ENCODE results near the gene TRAF4. TPM values are rescaled to one million over a fixed set of nuclear protein-coding genes. Genes with fewer than 3 reads are reported as not detected.

TRAF4 gene
- total RNA-seq, 1 donor, result 42.3 TPM

DNA sequence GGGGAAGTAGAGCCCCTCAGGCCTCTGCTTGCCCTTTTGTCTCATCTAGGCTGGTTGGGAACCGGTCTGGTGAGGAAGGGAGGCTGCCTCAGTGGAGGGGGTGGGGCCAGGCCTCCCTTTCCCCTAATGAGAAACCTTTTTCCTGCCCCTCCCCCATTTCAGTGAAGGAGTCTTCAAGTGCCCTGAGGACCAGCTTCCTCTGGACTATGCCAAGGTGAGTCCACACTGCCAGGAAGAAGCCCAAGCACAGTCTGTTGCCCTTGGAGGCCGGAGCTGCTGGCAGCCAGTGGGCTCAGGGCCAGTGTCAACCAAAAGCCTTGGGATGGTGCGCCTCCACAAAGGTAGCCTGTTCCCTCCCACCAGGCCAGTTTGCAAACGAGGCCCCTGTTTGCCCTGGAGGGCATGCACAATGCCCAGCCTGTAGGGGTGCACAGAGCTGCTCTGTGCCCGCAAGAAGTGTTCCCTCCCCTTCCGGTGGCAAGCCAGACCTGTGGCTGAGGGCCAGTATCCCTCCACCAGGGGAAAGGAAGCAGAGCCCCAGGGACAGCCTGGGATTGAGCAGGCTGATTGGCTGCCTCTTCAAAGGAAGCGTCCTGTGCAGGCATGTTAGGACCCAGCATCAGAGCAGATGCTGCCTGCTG lies 3.4 kb downstream of the TRAF4 start:
- DNase-seq (ENCODE audit: low read depth in 2 of 3, low spot score in 2 of 3), result no peak

DNA sequence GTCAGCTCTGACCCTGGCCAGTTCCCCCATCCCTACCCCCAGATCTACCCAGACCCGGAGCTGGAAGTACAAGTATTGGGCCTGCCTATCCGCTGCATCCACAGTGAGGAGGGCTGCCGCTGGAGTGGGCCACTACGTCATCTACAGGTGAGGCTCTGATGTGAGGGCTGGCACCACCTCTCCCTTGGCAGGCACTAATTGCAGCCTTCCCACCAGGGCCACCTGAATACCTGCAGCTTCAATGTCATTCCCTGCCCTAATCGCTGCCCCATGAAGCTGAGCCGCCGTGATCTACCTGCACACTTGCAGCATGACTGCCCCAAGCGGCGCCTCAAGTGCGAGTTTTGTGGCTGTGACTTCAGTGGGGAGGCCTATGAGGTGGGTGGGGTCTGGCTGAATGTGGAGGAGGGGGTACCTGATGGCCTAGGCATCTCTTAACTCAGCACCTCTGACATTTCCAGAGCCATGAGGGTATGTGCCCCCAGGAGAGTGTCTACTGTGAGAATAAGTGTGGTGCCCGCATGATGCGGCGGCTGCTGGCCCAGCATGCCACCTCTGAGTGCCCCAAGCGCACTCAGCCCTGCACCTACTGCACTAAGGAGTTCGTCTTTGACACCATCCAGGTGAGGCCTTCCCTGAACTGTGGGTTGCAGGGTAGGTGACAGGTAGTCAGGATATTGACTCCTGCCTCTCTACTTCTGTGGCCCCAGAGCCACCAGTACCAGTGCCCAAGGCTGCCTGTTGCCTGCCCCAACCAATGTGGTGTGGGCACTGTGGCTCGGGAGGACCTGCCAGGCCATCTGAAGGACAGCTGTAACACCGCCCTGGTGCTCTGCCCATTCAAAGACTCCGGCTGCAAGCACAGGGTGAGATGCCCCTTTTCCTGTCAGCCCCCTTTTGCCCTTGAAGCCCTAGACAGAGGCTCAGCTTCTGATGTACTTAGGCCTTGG lies 4.3 kb downstream of the TRAF4 start:
- no peak for DNase-seq (ENCODE audit: low read depth in 2 of 3, low spot score in 2 of 3)

DNA sequence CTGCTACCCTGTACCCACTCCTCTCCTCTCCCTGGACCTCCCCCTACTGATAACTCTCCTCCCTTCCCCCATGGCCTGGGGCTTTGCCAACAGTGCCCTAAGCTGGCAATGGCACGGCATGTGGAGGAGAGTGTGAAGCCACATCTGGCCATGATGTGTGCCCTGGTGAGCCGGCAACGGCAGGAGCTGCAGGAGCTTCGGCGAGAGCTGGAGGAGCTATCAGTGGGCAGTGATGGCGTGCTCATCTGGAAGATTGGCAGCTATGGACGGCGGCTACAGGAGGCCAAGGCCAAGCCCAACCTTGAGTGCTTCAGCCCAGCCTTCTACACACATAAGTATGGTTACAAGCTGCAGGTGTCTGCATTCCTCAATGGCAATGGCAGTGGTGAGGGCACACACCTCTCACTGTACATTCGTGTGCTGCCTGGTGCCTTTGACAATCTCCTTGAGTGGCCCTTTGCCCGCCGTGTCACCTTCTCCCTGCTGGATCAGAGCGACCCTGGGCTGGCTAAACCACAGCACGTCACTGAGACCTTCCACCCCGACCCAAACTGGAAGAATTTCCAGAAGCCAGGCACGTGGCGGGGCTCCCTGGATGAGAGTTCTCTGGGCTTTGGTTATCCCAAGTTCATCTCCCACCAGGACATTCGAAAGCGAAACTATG lies 5.2 kb downstream of the TRAF4 start:
- no peak for DNase-seq (ENCODE audit: low read depth in 2 of 3, low spot score in 2 of 3)

DNA sequence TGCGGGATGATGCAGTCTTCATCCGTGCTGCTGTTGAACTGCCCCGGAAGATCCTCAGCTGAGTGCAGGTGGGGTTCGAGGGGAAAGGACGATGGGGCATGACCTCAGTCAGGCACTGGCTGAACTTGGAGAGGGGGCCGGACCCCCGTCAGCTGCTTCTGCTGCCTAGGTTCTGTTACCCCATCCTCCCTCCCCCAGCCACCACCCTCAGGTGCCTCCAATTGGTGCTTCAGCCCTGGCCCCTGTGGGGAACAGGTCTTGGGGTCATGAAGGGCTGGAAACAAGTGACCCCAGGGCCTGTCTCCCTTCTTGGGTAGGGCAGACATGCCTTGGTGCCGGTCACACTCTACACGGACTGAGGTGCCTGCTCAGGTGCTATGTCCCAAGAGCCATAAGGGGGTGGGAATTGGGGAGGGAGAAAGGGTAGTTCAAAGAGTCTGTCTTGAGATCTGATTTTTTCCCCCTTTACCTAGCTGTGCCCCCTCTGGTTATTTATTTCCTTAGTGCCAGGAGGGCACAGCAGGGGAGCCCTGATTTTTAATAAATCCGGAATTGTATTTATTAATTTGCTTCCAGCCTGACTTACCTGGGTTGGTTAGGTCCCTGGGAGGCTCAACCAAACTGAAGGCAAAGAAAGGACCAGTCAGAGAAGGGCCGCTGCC lies 5.8 kb downstream of the TRAF4 start:
- DNase-seq (ENCODE audit: low read depth in 2 of 3, low spot score in 2 of 3), result no peak

DNA sequence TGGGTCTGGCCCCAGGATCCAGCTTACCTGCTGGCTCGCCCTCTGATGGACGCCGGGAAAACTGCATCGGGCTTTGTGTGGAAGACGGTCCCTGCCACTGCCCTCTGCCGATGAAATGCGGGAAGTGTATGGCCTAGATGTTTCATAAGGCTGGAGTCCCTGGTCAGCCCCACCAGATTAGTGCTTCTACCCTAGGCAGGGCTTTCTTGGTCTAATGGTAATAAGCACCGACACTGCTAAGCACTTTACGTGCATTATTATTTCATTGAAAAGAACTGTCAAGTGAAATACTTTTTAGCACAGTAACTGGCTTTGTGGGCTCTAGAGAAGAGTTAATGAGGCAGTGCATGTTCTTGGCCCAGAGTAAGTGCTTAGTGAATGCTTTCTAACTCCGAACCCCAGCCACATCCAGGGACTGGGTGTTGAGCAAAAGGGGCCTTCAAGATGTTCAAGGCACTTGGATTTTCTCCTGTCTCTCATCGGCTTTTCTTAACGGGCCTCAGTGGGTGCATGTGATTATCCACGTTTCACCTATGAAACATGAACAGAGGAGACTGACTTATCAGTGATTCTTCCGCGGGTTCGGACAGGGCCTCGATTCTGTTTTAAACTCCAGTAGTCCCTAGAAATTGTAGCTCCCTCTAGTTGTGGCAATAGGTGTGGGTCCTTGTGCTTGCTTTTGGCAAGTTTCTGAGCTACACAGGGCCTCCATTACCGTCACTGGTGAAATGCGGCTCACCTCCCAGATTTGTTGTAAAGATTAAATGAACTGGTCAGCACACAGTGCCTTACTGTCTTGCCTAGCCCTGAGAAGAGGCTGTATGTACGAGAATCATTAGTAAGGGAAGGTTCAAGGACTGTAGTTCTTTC lies 6.6 kb downstream of the TRAF4 start:
- DNase-seq (ENCODE audit: low read depth in 2 of 3, low spot score in 2 of 3), result peak; percentile 64 to 93 (median 87)

DNA sequence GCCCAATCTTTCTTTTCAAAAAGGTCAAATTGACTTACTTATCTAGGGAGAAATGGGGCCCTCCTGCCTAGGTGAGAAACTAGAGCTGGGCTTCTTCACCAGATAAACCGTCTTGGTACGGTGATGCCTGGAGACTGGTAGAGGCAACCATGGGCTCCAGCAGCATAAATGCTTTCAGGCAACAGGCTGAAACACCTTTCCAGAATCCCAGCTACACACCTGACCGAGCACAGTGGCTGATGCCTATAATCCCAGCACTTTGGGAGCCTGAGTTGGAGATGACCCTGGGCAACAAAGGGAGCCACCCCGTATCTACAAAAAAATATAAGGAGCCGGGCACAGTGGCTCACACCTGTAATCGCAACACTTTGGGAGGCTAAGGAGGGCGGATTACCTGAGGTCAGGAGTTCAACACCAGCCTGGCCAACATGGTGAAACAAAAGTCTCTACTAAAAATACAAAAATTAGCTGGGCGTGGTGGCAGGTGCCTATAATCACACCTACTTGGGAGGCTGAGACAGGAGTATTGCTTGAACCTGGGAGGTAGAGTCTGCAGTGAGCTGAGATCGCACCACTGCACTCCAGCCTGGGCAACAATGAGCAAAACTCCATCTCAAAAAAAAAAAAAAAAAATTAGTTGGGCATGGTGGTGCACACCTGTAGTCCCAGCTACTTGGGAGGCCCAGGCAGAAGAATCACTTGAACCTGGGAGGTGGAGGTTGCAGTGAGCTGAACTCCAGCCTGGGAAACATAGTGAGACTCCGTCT lies 8.0 kb downstream of the TRAF4 start:
- no peak for DNase-seq (ENCODE audit: low read depth in 2 of 3, low spot score in 2 of 3)

DNA sequence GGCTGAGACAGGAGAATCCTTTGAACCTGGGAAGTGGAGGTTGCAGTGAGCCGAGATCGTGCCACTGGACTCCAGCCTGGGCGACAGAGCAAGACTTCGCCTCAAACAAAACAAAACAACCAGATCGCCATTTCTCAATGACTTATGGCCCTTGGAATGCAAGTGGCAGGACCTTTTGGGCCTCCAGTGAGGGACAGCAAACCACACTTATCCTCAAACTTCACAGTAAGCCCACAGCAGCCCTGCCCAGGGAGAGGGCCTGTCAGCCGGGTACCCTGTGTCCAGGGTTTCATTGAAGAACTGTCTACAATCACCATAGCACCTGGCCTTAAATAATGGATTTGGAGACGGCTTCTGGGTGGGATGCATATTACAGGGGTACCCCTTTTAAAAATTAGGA lies 11.7 kb downstream of the TRAF4 start:
- no peak for DNase-seq (ENCODE audit: low read depth in 2 of 3, low spot score in 2 of 3)

DNA sequence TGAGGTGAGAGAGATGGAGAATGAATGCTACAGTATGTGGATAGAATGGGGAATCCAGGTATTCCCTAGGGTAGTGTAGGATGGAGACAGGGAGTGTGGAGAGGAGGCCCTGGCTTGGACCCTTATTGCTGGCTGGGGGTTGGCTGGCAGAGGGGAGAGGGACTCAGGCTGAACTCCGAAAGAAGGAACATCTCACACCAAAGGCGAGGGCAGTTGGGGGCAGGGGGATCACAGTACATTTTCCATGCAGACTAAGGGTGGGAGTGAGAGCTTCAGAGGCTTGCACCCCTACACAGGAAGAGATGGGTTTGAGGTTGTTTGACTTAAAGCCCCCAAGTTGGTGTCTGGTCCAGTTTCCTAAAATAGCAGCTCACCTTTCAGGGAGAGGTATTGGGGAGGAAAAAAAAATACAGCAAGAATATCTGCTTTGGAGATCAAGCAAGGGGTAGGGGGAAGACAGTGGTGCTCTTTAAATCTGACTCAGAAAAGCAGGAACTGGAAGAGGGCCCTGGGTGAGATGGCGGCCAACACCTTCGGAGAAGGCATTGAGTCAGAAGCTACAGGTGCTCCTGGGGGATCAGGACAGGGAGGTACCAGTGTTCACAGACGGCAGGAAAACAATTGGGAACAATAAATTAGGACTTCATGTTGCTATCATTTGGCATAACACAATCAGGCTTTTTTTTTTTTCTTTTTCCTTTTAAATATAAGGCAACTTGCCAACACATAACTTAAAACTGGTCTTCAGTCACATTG lies 12.4 kb downstream of the TRAF4 start:
- no peak for DNase-seq (ENCODE audit: low read depth in 2 of 3, low spot score in 2 of 3)

DNA sequence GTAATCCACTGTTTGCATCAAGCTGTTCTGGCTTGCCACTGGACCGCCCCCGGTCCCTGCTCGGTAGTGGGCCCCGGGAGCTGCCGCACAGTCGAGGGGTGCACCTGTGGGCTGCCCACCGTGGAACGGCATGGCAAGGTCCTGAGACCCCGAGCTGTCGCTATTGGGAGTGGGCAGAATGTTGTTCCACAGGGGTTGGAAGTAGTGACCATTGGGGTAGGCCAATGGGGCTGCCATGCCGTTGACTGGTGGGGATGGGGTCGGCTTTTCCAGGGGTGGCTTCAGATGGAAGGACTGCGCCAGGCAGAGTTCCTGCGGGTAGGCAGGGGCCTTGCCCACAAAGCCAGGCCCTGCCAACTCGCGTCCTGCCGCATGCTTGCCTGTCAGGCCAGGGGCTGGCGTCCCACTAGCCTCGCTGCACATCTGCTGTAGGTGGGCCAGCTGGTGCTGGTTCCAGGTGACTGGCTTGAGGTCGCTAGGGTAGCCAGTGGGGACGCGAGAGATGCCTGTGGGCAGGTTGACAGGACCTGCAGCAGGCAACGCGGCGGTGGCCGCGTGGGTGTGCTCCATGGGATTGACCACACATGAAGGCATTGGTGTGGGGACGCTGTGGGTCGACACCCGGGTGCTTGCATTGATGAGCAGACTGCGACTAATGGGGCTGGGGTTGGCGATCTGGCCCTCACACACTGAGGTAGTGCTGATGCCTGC lies 14.8 kb downstream of the TRAF4 start:
- no peak for DNase-seq (ENCODE audit: low read depth in 2 of 3, low spot score in 2 of 3)

DNA sequence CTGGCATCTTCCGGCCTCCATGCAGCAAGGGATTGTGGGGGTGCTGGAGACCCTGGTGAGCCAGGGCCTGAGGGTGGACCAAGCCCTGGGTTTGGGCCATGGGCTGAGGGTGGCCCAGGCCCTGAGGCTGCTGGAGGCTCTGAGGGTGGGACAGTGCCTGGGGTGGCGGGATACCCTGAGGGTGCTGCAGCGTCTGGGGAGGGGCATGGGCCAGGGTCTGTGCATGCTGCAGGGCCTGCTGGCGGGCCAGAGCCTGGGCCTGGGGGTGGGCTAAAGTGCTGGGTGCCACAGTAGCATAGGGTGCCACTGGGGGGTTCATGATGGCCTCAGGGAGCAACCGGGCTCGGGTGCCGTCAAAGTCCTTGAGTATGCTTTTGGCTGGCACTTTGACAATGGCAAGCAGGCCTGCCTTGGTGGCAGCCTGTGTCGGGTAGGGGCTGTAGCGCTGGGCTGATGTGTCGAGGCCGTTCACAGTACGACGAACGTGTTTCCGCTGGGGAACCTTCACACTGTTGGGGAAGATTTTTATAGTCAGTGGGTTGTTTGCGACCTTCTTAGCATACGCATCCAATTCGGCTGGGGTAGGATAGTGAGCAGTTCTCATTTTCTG lies 15.6 kb downstream of the TRAF4 start:
- no peak for DNase-seq (ENCODE audit: low read depth in 2 of 3, low spot score in 2 of 3)

DNA sequence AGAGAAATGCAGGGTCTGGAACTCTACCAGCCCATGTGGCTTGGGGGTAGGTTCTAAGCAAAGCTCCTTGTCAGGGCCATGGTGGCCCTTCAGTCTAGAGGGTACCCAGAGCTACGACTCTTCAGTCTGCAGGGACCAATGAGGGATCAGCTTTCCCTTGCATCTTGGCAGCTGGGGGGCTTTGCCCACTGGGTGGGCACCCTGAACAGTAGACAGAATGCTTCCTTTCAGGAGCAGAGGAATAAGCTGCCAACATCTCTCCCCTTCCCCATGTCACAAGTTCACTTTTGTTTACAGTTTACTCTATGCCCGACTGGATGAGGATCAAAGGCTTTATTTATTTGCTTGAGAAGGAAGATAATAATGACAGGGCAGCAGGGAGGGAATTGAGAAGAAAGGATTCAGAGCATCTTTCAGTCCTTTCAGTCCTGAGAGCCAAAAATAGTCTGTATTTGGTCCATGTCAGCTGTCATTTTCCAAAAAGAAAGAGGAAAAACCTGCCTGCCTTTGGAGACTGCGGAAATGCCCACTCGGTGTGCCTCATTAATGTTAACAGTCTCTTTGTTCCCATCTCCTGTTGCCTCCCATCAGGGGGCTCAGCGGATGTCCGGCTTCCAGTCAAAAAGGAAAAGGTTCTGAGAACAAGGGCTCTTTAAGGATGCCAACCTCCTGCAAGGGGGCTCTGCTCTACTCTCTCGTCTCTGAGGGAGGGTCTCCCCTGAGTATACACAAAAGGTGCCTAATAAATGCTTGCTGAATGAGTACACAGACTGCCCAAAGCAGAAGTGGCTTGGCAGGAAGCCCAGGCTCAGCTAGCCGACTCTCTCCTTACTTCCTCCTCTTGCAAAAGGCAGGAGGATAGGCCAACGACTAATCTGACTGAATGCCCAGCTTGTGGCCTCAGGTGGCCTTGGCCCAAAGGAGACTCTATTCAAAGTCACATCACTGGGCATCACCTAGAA lies 17.1 kb downstream of the TRAF4 start:
- DNase-seq (ENCODE audit: low read depth in 2 of 3, low spot score in 2 of 3), result peak in 1 of 3 donors; percentile 52

DNA sequence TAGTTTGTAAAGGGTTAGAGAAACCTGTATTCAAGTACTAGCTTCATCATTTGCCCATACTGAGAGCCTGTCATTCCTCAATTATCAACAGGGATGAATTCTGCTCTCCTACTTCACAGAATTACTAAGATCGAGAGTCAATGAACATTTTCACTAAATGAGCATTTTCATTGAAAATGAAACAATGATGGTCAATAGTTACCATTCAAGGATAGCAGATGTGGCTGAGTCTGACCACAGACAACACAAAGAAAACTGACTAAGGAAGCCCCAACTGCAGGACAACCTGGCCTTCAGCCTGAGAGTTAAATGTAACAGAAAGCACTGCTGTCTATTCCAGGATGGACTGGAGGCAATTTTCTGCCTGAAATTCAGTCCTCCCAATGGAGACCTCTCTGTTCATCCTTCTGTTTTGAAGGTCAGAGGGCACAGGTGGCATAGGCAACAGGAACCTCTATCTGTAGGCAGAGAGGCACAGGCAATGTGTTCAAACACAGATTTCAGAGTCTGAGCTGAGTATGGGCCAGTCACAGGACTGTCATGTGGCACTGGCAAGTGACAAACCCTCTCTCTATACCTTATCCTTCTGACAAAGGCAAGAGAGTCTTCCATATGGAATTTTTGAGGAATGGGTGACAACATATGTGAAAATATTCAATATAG lies 19.5 kb downstream of the TRAF4 start:
- DNase-seq (ENCODE audit: low read depth in 2 of 3, low spot score in 2 of 3), result no peak

DNA sequence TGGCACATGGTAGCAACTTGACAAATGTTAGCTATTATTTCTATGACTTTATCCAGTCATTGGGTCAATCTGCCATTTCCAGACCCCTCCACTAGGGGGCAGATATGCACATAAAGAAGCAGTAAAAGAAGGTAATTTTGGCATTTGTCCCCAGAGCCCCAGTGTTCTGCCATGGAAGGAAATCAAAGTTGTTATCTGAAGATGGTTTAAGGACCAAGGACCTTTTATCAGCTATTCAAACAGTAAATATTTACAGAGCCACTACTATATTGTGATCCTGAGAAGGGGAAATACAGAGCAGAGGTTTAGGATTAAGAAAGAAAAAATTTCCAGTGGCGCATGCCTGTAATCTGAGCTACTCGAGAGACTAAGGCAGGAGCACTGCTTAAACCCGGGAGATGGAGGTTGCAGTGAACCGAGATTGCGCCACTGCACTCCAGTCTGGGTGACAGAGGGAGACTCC lies 20.0 kb downstream of the TRAF4 start:
- peak; percentile 56 to 85 (median 64) for DNase-seq (ENCODE audit: low read depth in 2 of 3, low spot score in 2 of 3)

DNA sequence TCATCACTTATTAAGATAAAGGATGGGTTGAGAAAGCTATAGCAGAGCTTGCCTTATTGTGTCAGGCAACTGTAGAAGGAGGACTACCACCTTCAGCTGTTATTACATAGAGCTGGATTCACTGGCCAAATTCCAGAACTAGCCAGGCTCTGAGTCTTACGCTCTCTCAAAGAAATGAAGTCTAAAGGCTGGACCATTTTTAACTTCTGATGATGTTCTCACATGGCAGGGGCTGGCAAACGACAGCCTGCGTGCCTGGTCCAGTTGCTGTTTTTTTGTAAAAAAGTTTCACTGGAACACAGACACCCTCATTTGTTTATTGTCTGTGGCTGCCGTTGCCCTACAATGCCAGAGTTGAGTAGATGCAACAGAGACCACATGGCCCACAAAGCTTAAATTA lies 21.2 kb downstream of the TRAF4 start:
- no peak for DNase-seq (ENCODE audit: low read depth in 2 of 3, low spot score in 2 of 3)

DNA sequence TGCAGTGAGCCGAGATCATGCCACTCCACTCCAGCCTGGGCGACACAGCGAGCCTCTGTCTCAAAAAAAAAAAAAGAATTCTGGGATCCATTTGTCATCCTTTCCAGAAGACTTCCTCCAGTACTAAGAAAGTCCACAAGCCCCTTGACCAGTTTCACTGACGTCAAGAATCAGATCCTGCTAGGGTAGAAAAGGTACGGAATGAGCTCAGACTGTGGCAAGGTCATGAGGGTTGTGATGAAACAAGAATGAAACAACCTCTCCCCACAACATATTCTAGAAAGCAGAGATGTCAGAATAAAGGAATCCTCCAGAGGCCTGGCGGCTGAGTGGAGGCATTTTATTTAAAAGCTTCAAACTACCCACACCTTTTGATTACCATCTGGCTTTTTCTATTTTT lies 29.9 kb downstream of the TRAF4 start:
- DNase-seq (ENCODE audit: low read depth in 2 of 3, low spot score in 2 of 3), result no peak

DNA sequence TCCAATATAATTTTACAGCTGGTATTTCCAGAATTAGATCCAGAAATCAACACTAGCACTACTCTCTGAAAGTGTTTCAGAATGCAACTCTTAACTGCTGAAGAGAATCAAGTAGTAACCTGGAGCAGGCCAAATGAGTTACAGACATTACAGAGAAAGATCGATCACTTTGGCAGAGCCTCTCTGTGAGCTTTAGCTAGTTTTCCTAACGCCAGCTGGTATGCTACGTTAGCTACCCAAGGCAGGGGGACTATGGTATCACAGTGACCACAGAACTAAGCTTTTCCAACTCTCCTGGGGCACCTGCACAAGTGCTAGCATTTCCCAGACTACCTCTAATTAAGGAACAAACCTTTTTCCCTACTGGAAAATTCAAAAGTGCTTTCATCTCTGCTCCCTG lies 30.4 kb downstream of the TRAF4 start:
- no peak for DNase-seq (ENCODE audit: low read depth in 2 of 3, low spot score in 2 of 3)
